ENCODE results near the gene GATAD2B.

DNA sequence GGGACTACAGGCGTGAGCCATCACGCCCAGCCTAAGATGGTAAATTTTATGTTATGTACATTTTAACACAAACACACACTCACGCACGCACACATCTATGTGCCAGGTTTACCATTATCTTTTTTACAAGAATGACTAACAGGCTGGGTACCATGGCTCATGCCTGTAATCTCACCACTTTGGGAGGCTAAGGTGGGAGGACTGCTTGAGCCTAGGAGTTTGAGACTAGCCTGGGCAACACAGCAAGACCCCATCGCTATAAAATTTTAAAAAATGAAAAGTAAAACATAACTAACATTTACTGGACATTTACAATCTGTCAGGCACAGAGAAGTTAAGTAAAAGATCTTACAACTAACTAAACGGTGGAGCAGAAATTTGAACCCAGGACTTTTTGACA, 14.7 kb downstream of the GATAD2B start:
- TF ChIP-seq, protein P1, sequence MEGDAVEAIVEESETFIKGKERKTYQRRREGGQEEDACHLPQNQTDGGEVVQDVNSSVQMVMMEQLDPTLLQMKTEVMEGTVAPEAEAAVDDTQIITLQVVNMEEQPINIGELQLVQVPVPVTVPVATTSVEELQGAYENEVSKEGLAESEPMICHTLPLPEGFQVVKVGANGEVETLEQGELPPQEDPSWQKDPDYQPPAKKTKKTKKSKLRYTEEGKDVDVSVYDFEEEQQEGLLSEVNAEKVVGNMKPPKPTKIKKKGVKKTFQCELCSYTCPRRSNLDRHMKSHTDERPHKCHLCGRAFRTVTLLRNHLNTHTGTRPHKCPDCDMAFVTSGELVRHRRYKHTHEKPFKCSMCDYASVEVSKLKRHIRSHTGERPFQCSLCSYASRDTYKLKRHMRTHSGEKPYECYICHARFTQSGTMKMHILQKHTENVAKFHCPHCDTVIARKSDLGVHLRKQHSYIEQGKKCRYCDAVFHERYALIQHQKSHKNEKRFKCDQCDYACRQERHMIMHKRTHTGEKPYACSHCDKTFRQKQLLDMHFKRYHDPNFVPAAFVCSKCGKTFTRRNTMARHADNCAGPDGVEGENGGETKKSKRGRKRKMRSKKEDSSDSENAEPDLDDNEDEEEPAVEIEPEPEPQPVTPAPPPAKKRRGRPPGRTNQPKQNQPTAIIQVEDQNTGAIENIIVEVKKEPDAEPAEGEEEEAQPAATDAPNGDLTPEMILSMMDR (IDR thresholded peaks at IDR 0.05; ENCODE audit: insufficient read depth, low read length), result no peak
- no peak for TF ChIP-seq POLR2AphosphoS5 (IDR thresholded peaks at IDR 0.05; ENCODE audit: low read depth)
- TF ChIP-seq GABPA (IDR thresholded peaks at IDR 0.05; ENCODE audit: low read depth), result no peak
